HCT116 (cell line): ENCODE results near the gene HUS1. TPM values are rescaled to one million over a fixed set of nuclear protein-coding genes. Genes with fewer than 3 reads are reported as not detected.

ENCODE experiments used
- ATAC-seq: fragments of 200-7000 bp; cut with Tn5 transposase; 2 replicates; pipeline ENCODE4 v1.9.1; 2020; ENCODE audit warnings: mild to moderate bottlenecking, moderate library complexity
- BruUV-seq: library from RNA; stranded (reverse); fragments of 400-500 nt; replicated peaks from 2 replicates; lab custom pipeline; 2021; lab: Mats Ljungman, UMichigan
- CTCF ChIA-PET: fragments of 300-600 bp; sonication (Branson Sonifier 250); formaldehyde crosslinking; loops from one replicate; lab custom pipeline; 2021; ENCODE audit warnings: antibody characterized with exemption; lab: Charles Lee
- POLR2A ChIA-PET: fragments of 300-600, 350-600 bp; sonication (Branson Sonifier 250); formaldehyde crosslinking; loops from one replicate; lab custom pipeline; 2021; ENCODE audit warnings: antibody characterized with exemption; lab: Charles Lee
- RAD21 ChIA-PET, 2 experiments: fragments of 300-600 bp; sonication (Branson Sonifier 250); formaldehyde crosslinking; loops; one replicate each; lab custom pipeline; 2023; ENCODE audit warnings: low total read pairs in 2 of 2; ENCODE audit not compliant: uncharacterized antibody in 2 of 2, unreplicated experiment in 2 of 2, low non-redundant PET in 1 of 2; lab: Charles Lee
- DNase-seq: peaks from one replicate; pipeline ENCODE4 v3.0.0-alpha.2; 2010; ENCODE audit warnings: low read depth, low spot score
- H2AFZ ChIP-seq: fragments of 200-600 bp; shearing (Covaris generic), sonication (generic); 2 replicates; pipeline ENCODE4 v1.6.1; 2017; ENCODE audit warnings: low read depth, mixed run types, mixed read lengths, antibody characterized with exemption, low read length; ENCODE audit not compliant: poor library complexity, severe bottlenecking
- H3K27ac ChIP-seq: 2 replicates; pipeline ENCODE4 v1.5.1; 2012; ENCODE audit warnings: low read depth, low read length
- H3K27me3 ChIP-seq: fragments of 200-600 bp; sonication (generic); 2 replicates; pipeline ENCODE4 v1.6.1; 2016; ENCODE audit warnings: mixed run types, low read length, mixed read lengths; ENCODE audit not compliant: insufficient read depth
- H3K36me3 ChIP-seq, 2 experiments: fragments of 200-500 bp in 1 of 2; fragments of 200-600 bp in 1 of 2; sonication (Bioruptor generic) in 1 of 2; sonication (generic) in 1 of 2; 2 replicates each; pipeline versions ENCODE4 v1.5.1 to v1.6.1; 2014 to 2016; ENCODE audit warnings: low read length in 2 of 2, inconsistent platforms in 1 of 2, mixed read lengths in 1 of 2, mixed run types in 1 of 2; ENCODE audit not compliant: insufficient read depth in 2 of 2, control insufficient read depth in 1 of 2
- H3K4me1 ChIP-seq, 2 experiments: fragments of 200-600 bp in 1 of 2; sonication (generic) in 1 of 2; 2 replicates each; pipeline versions ENCODE4 v1.5.1 to v1.6.1; 2012 to 2017; ENCODE audit warnings: low read length in 2 of 2, inconsistent platforms in 1 of 2, mild to moderate bottlenecking in 1 of 2, mixed read lengths in 1 of 2, mixed run types in 1 of 2, moderate library complexity in 1 of 2; ENCODE audit not compliant: insufficient read depth in 2 of 2, control insufficient read depth in 1 of 2
- H3K4me2 ChIP-seq: fragments of 200-600 bp; sonication (generic); 2 replicates; pipeline ENCODE4 v1.6.1; 2017; ENCODE audit warnings: mixed run types, low read length, mixed read lengths
- H3K4me3 ChIP-seq, 2 experiments: fragments of 200-600 bp in 1 of 2; sonication (generic) in 1 of 2; replicated peaks in 1 of 2; 2 replicates each; pipeline ENCODE4 v1.5.1; 2011 to 2016; ENCODE audit warnings: low read length in 2 of 2, control low read depth in 1 of 2, low read depth in 1 of 2, mild to moderate bottlenecking in 1 of 2, mixed read lengths in 1 of 2, mixed run types in 1 of 2
- H3K79me2 ChIP-seq: fragments of 200-600 bp; sonication (generic); 2 replicates; pipeline ENCODE4 v1.6.1; 2017; ENCODE audit warnings: mild to moderate bottlenecking, mixed run types, low read length, moderate library complexity, mixed read lengths; ENCODE audit not compliant: insufficient read depth
- H3K9ac ChIP-seq: fragments of 200-600 bp; sonication (generic); 2 replicates; pipeline ENCODE4 v1.6.1; 2016; ENCODE audit warnings: low read length, mixed read lengths
- H3K9me2 ChIP-seq: fragments of 200-600 bp; sonication (generic), shearing (Covaris generic); 2 replicates; pipeline ENCODE4 v1.6.1; 2017; ENCODE audit warnings: mixed run types, mild to moderate bottlenecking, moderate library complexity; ENCODE audit not compliant: insufficient read depth
- H3K9me3 ChIP-seq, 2 experiments: fragments of 200-500 bp in 1 of 2; fragments of 200-600 bp in 1 of 2; sonication (Bioruptor generic) in 1 of 2; sonication (generic) in 1 of 2; 2 replicates each; pipeline ENCODE4 v1.6.1; 2014 to 2017; ENCODE audit warnings: low read length in 2 of 2, mixed read lengths in 2 of 2, inconsistent platforms in 1 of 2, low read depth in 1 of 2, mild to moderate bottlenecking in 1 of 2, mixed run types in 1 of 2, moderate library complexity in 1 of 2; ENCODE audit not compliant: control insufficient read depth in 1 of 2, insufficient read depth in 1 of 2
- H4K20me1 ChIP-seq: fragments of 200-600 bp; sonication (generic), shearing (Covaris generic); 2 replicates; pipeline ENCODE4 v1.6.1; 2017; ENCODE audit warnings: mixed run types, mild to moderate bottlenecking, moderate library complexity; ENCODE audit not compliant: insufficient read depth
- ATF3 ChIP-seq: IDR thresholded peaks from 2 replicates; pipeline ENCODE4 v1.6.1; 2012
- CBX3 ChIP-seq: IDR thresholded peaks from 2 replicates; pipeline ENCODE4 v1.6.1; 2012; ENCODE audit warnings: low read depth
- CEBPB ChIP-seq: IDR thresholded peaks from 2 replicates; pipeline ENCODE4 v1.6.1; 2012; ENCODE audit warnings: low read depth
- CTCF ChIP-seq, 3 experiments: fragments of 200-600 bp in 1 of 3; sonication (generic) in 1 of 3; IDR thresholded peaks in 2 of 3; conservative IDR thresholded peaks in 1 of 3; 2 replicates each; pipeline ENCODE4 v1.5.1; 2012 to 2017; ENCODE audit warnings: low read depth in 2 of 3, low read length in 2 of 3, antibody characterized with exemption in 1 of 3, borderline replicate concordance in 1 of 3, control low read depth in 1 of 3, mild to moderate bottlenecking in 1 of 3, mixed read lengths in 1 of 3, mixed run types in 1 of 3, moderate library complexity in 1 of 3; ENCODE audit not compliant: insufficient read depth in 1 of 3
- EGR1 ChIP-seq: IDR thresholded peaks from 2 replicates; pipeline ENCODE4 v1.6.1; 2012; ENCODE audit warnings: low read depth
- ELF1 ChIP-seq: IDR thresholded peaks from 2 replicates; pipeline ENCODE4 v1.6.1; 2012; ENCODE audit warnings: low read depth, borderline replicate concordance
- FOSL1 ChIP-seq: IDR thresholded peaks from 2 replicates; pipeline ENCODE4 v1.6.1; 2012; ENCODE audit warnings: low read depth
- JUND ChIP-seq: IDR thresholded peaks from 2 replicates; pipeline ENCODE4 v1.6.1; 2012
- MAX ChIP-seq: IDR thresholded peaks from 2 replicates; pipeline ENCODE4 v1.6.1; 2012
- RAD21 ChIP-seq: IDR thresholded peaks from 2 replicates; pipeline ENCODE4 v1.6.1; 2012; ENCODE audit warnings: low read depth, mild to moderate bottlenecking
- SIN3A ChIP-seq: IDR thresholded peaks from 2 replicates; pipeline ENCODE4 v1.6.1; 2012; ENCODE audit warnings: low read depth
- SP1 ChIP-seq: IDR thresholded peaks from 2 replicates; pipeline ENCODE4 v1.6.1; 2012; ENCODE audit warnings: low read depth
- SRF ChIP-seq: IDR thresholded peaks from 2 replicates; pipeline ENCODE4 v1.6.1; 2012; ENCODE audit warnings: low read depth
- TCF7L2 ChIP-seq: IDR thresholded peaks from 2 replicates; pipeline ENCODE4 v1.7.0; 2011; ENCODE audit warnings: borderline replicate concordance, inconsistent platforms; ENCODE audit not compliant: insufficient read depth, insufficient read length; ENCODE audit errors: extremely low read depth
- ZBTB33 ChIP-seq: IDR thresholded peaks from 2 replicates; pipeline ENCODE4 v1.6.1; 2011; ENCODE audit warnings: mild to moderate bottlenecking, low read length, moderate library complexity; ENCODE audit not compliant: insufficient replicate concordance; ENCODE audit errors: extremely low read depth
- intact Hi-C: fragments of 100-400 bp; cut with micrococcal nuclease; formaldehyde crosslinking; loops from 2 replicates; pipeline ENCODE4 v1.10.0; 2022
- total RNA-seq: library from RNA; stranded (reverse); gene quantifications from one replicate; pipeline ENCODE4 v1.2.1, GENCODE V29; 2021; ENCODE audit not compliant: unreplicated experiment

HUS1 gene
- total RNA-seq, 1 experiment from 2014 or later = 30.0 TPM

GRCh38 chr7:47948141-47948790 is 31.1 kb downstream of the HUS1 start, which contains the start of gene PKD1L1:
TSS of gene PKD1L1 (minus strand) at chr7:47948466. CDS start at chr7:47948440, 26 bp downstream.
- H3K9ac ChIP-seq = no peak within 1 kb of the TSS
- H3K27me3 ChIP-seq = no peaks in the 10 kb centered on the region
- TF ChIP-seq CEBPB (no peak), ZBTB33 (no peak), EGR1 (no peak), TCF7L2 (no peak), RAD21 (no peak), ELF1 (no peak), SIN3A (no peak), MAX (no peak), CBX3 (no peak), SP1 (no peak), SRF (no peak), CTCF (IDR thresholded peaks at IDR 0.05 in 2 of 3, conservative IDR thresholded peaks at IDR 0.05 in 1 of 3; ENCODE audit: borderline replicate concordance in 1 of 3, insufficient read depth in 1 of 3, low read depth in 2 of 3, low read length in 2 of 3) (no peak), ATF3 (no peak), JUND (no peak), FOSL1 (no peak)
- ChIA-PET CTCF (interaction anchor here (0.6 kb wide), 1 partner anchor 52 kb away, joined by 3 read pairs; no protein-coding TSS in a partner anchor), RAD21 (no interaction called here), POLR2A (interaction anchor here (0.9 kb wide), 1 partner anchor 140 kb away, joined by 3 read pairs; the partner anchor contains the start of gene UPP1)
- DNase-seq = no peak
- H3K4me3 ChIP-seq = no peak within 1 kb of the TSS
- no peaks in the 10 kb centered on the region for H3K4me1 ChIP-seq
- no peaks in the 10 kb centered on the region for H3K36me3 ChIP-seq
- no peak within 1 kb of the TSS for H3K4me2 ChIP-seq
- no peaks in the 10 kb centered on the region for H3K9me2 ChIP-seq
- H3K79me2 ChIP-seq = no peaks in the 10 kb centered on the region
- no TSS peak for BruUV-seq
- no peaks in the 10 kb centered on the region for H4K20me1 ChIP-seq
- no peaks in the 10 kb centered on the region for H3K9me3 ChIP-seq
- H3K27ac ChIP-seq = no peak within 1 kb of the TSS
- H2AFZ ChIP-seq = no peak within 1 kb of the TSS
- intact Hi-C loops = loop anchor here (10.0 kb wide), 1 partner anchor 1907 kb away; no protein-coding TSS in a partner anchor
- ATAC-seq = no peak
